SK-MEL-5 (cell line): ENCODE results near the gene ZNF586. TPM values are rescaled to one million over a fixed set of nuclear protein-coding genes. Genes with fewer than 3 reads are reported as not detected.
"Not testable (repeated sequence)": the region's sequence is repeated elsewhere in the genome, so short reads cannot be mapped to it uniquely, and the experiment has no call there.

Experiments used
- DNase-seq: peaks from one replicate; pipeline ENCODE4 v3.0.0-alpha.2; 2016; ENCODE audit warnings: low read depth, low spot score
- in situ Hi-C: cut with HindIII; loops from 2 replicates; pipeline ENCODE4 v1.10.0; 2016; ENCODE audit warnings: low sequenced_read_pairs, high pct_unique_total_duplicates, low pct_unique_long_range_greater_than_20kb
- polyA plus RNA-seq, 2 experiments: library from polyadenylated mRNA; depleted of rRNA; stranded (reverse); fragments of >200 nt; gene quantifications; 2 replicates each; pipeline ENCODE4 v1.2.3, GENCODE V29; 2015
- total RNA-seq: library from RNA; depleted of rRNA; stranded (reverse); fragments of >200 nt; shearing (Covaris generic); gene quantifications from 2 replicates; pipeline ENCODE4 v1.2.3, GENCODE V29; 2014; rRNA removed

The ZNF586 gene
- 9.4 and 10.0 TPM in 2 replicates for total RNA-seq
- polyA plus RNA-seq (2015; cell fraction: cytosol; rRNA removed) = 6.0 and 6.8 TPM in 2 replicates
- polyA plus RNA-seq (2015; cell fraction: nucleus; rRNA removed) = 3.4 and 5.2 TPM in 2 replicates

DNA sequence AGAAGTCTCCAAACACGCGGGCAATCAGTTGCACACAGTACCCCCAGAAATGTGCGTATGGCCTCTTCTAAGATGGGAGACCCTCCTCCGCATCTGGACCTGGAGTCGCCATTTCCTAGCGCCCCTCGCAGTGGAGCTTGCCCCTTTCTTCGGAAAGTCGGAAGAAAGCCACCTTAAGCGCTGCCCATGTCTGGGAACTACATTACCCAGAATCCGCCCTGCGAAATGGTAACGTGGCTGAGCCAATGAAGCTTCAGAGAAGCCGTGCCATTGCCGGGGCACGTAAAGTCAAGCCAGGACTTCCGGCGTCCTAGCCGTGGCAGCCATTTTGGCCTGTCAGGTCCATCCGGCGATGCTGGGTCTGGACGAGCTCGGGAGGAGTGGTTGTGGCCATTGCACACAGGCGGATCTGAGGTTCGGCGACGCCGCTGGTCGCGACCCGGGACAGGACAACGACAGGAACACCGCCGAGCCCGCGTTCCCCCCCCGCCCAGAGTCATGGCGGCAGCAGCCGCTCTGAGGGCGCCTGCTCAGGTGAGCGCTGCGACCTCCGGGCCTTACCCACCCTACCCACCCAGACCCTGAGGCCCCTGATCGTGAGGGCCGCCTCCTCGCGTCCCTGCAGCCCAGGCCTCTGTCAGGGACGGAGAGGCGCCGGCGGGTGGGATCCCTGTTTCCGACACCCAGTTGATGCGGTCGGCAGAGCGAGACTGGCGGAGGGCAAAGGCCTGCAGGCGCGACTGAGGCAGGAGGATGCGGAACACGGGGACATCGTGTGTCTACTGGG is at the start of gene ZNF586:
TSS of gene ZNF586 (plus strand) at position 332 of the 787 bp plus-strand sequence. CDS start at position 499, 167 bp downstream.
- in situ Hi-C loops = no loop called here
- DNase-seq = peak; percentile 92

DNA sequence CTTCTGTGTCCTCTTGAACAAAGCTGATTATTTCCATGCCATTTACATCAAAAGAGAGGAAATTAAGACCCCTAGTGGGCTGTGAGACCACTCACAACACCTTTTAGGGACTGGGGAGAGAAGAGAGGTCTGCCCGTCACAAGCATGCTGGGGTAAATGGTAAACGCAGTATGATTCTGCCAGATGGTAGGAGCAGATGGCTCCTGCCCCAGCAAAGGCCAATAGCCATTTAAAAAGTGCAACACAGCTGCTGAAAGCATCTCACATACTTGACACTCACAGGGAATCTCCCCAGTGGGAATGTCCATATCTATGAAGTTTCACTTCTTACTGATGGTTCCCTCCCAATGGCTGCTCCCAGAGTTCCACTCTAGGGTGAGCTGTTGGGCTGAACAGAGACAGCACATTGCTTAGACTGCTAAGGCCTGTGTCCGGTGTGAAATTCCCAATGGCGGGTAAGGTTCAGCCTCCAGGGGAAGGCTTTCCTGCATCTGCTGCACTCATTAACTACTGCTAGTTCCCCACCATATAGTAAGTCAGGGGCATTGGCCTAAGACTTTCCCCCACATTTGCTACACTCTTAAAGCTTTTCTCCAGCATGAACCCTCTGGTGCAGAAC is 49.5 kb upstream of the ZNF586 start:
- DNase-seq = no peak
- in situ Hi-C loops = no loop called here

DNA sequence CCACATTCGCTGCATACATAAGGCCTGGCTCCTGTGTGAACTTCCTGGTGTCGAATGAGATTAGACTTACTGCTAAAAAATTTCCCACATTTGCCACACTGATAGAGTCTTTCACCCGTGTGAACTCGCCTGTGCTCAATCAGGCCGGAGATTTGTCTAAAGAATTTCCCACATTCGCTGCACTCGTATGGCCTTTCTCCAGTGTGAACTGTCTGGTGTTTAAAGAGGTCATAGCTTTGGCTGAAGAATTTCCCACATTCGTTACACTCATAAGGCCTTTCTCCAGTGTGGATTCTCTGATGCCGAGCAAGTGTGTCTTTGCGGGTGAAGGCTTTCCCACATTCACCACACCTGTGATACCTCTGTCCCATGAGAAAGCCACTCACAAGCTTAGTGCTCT is 48.6 kb upstream of the ZNF586 start:
- DNase-seq = no peak
- in situ Hi-C loops = no loop called here

DNA sequence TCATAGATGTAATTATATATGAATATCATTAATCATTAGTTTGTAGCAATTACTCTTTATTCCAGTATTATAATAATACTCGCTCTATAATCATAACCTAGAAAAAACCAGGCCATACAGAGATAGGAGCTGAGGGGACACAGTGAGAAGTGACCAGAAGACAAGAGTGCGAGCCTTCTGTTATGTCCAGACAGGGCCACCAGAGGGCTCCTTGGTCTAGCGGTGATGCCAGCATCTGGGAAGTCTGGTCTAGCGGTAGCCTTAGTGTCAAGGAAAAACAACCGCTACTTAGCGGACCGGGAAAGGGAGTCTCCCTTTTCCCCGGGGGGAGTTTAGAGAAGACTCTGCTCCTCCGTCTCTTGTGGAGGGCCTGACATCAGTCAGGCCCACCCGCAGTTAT is 31.2 kb upstream of the ZNF586 start:
- peak; percentile 42 for DNase-seq
- in situ Hi-C loops = not testable (repeated sequence)

DNA sequence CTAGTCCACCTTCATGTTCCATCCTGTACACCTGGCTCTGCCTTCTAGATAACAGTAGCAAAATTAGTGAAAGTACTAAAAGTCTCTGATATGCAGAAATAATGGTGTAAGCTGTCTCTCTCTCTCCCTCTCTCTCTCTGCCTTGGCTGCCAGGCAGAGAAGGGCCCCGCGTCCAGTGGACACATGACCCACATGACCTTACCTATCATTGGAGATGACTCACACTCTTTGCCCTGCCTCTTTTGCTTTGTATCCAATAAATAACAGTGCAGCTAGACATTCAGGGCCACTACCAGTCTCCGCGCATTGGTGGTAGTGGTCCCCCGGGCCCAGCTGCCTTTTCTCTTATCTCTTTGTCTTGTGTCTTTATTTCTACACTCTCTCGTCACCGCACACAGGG is 30.7 kb upstream of the ZNF586 start:
- DNase-seq, in situ Hi-C loops: not testable (repeated sequence)

DNA sequence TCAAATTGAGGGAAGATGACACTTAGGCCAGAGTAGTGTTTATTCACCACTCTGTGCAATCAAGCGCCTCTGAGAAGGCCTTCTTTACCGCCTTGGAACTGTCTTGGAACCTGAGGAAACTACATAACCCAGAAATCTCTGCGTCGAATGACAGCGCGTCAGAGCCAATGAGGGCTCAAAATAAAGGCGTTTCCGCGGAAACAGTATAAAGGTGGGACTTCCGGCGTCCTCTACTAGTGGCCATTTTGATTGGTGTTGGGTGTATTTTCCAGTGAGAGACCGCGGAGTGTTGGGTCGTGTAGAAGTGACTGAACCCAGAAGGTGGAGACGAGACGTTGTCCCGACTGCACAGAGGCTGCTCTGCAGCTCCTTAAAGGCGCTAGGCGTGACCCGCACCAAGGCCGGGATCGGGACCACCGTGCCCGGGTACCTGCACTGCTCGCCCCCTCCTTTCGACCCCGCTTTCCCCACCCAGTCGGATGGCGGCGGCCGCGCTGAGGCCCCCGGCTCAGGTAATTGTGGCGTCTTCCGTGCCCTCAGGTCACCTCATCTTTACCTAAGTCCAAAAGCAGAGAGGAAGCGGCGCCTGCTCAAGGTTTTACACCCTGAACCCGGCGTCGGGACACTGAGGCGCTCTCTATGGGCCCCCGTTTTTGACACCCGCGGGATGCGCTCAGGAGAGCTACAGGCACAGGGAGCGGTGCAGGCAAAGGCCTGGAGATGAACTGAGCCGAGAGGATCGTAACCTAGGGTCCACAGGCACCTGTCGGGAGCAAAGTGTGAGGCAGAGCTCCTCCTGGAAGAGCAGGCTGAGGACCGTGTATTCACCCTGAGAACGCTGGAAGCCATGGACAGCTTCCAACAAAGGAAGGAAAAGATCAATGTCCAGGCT is 22.6 kb upstream of the ZNF586 start, which contains the start of gene ZNF776:
TSS of gene ZNF776 (plus strand) at position 236 of the 892 bp plus-strand sequence. CDS start at position 480, 244 bp downstream.
- in situ Hi-C loops = no loop called here
- peak; percentile 93 for DNase-seq

DNA sequence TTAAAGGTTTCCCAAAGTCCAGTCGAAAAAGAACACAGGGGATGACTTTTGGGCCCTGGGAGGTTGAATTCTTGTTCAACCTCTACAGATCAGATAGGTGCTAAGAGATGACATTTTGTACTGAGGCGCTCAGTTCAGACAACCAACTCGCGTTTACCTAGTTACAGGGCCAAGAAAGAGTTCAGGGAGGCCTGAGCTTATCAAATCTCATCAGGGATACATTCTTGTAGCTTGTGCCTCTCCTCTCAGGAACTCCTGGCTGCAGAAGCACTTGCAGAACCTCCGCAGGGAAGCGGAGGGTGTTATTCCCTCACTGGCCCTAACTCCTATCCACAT is 22.0 kb upstream of the ZNF586 start:
- in situ Hi-C loops = no loop called here
- DNase-seq = no peak

DNA sequence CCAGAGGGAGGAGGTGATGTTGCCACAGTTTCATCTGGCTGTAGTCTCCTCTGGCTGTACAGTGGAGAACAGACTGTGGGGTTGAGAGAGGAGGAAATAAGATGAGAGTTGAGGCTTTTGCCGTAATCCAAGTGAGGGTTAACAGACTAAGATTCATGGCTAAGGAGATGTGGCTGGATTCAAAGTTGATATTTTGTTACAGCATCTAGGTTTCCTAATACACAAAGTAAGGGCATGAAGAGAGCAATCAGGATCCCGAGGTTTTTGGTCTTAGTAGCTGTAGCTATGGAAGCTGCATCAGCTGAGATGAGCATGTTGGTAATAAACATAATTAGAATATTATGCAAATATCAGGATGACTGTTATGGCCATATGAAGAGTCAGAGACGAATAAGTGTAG is 21.4 kb upstream of the ZNF586 start:
- in situ Hi-C loops = no loop called here
- no peak for DNase-seq

DNA sequence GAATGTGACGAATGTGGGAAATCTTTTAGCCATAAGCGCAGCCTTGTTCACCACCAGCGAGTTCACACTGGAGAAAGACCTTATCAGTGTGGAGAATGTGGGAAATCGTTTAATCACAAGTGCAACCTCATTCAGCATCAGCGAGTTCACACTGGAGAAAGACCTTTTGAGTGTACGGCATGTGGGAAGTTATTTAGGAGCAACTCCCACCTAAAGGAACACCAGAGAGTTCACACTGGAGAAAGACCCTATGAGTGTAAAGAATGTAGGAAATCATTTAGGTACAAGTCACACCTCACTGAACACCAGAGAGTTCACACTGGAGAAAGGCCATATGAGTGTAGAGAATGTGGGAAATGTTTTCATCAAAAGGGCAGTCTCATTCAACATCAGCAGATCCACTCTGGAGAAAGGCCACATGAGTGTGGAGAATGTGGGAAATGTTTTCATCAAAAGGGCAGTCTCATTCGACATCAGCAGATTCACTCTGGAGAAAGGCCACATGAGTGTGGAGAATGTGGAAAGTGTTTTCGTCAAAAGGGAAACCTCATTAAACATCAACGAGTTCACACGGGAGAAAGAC is 15.3 kb upstream of the ZNF586 start:
- no peak for DNase-seq
- in situ Hi-C loops = no loop called here

DNA sequence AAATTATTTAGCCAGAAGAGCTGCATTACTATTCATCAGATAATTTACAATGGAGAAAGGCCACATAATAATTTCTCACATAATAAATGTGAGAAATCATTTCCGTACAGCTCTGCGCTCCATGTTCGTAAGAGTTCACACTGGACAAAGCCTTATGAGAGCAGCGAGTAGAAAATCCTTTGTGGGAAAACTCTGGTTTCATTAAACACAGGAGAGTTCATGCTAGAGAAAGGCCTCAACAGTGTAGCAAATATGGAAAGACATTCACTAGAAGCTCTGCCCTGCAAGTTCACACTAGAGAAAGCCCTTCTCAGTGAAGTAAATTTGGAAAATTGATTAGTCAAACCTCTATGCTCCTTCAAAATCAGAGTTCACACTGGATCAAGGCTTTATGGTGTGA is 14.4 kb upstream of the ZNF586 start:
- DNase-seq = no peak
- in situ Hi-C loops = no loop called here

DNA sequence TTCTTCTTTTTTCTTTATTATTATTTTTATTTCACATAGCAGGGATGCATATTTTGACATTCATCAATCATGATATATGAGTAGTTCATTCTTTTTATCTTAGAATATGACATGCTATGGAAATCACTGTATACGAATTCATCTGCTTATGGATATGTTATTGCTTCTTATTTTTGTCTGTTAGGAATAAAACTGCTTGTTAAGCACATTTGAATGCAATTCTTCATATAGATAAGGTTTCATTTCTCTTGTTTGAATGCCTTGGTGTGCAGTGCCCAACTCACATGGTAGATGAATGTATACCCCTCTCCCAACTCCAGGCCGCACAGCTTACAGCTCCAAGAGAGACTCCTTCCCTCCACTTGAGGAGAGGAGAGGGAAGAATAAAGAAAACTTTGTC is 11.5 kb upstream of the ZNF586 start:
- in situ Hi-C loops = no loop called here
- DNase-seq = no peak

DNA sequence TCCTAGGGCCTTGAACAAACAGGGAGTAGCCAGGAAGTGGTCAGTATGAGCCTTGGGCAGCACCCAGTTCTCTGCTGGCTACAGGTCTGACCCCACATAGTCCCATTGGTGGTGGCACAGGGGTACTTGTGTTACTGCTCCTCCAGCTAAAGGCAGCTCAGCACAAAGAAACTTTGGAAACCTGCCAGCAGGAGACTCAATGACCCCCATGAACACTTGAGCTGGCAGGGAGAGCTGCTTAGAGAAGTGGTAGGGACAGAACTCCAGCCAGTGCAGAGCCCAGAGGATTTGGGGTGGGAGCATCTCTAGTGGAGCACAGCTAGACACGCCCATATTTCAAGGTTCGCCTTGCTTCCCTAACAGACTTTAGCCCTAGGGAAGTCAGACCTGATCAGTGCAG is 10.4 kb upstream of the ZNF586 start:
- no peak for DNase-seq
- in situ Hi-C loops = no loop called here

DNA sequence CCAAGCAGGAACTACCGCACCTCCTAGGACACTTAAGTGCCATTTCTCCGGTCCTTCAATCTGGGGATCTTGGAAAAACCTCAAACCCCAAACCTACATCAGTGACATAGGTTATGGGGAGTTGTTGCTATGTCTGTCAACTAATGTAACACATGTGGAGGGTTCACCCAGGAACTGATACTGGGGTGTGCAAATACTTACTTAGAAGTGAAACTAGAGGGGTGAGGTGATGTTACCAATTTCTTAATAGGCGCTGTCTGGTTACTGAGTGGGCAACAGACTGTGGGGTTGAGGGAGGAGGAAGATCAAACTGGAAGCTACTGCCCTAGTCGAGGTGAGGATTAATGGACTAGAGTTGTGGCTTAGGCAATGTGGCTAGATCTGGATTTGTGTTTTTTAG is 1.9 kb downstream of the ZNF586 start:
- DNase-seq = no peak
- in situ Hi-C loops = no loop called here

DNA sequence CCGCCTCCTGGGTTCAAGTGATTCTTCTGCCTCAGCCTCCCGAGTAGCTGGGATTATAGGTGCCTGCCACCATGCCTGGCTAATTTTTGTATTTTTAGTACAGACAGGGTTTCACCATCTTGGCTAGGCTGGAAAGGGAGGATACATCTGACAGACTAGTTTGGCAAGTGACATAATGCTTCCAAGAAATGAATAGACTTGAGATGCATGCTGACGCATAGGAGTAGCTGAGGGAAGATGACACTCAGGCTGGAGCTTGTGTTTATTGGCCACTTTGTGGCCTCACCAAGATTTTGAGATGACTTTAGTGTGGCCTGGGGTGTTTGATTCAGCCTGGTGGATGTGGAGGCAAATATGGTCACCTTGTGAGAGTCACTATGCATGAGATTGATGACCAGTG is 4.0 kb downstream of the ZNF586 start:
- in situ Hi-C loops = no loop called here
- DNase-seq = no peak

DNA sequence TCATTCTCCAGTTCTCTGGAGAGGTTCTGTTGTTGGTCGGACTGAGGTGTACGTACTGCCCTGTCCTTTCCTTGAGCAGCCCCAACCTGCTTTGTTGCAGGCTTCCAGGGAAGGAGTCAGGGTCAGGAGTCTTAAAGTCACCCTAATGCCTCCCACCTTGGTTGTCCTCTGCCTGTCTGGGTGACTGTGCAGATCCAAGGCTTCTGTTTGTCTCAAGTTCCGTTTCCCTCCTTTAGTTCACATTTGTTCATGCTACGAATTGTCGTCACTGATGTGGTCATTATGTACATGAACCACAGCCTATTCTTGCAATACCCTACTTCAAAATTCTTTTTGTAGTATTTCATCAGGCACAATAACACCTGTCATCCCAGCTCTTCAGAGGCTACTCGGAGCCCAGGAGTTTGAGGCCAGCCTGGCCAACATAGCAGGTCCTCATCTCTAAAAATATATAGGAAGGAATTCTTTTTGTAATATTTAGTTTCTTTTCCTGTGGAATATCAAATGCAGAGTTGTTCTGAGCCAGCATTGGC is 7.4 kb downstream of the ZNF586 start:
- in situ Hi-C loops = no loop called here
- DNase-seq = no peak

DNA sequence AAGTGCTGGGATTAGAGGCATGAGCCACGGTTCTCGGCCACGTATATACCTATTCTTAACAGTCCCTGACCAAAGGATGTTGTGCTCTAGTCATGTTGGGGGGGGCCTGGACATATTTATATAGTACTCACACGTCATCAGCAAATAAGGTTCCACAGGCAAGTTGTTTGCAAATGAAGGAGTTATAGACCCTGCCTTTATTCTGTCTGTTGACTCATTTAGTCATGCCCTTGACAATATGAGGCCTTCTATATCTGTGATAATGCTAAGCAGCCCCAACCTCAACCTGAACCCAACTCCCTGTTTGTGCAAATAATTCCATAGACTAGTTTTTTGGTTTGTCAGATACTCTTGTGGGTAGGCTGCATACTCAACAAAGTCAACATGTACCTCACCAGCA is 8.9 kb downstream of the ZNF586 start:
- in situ Hi-C loops = no loop called here

DNA sequence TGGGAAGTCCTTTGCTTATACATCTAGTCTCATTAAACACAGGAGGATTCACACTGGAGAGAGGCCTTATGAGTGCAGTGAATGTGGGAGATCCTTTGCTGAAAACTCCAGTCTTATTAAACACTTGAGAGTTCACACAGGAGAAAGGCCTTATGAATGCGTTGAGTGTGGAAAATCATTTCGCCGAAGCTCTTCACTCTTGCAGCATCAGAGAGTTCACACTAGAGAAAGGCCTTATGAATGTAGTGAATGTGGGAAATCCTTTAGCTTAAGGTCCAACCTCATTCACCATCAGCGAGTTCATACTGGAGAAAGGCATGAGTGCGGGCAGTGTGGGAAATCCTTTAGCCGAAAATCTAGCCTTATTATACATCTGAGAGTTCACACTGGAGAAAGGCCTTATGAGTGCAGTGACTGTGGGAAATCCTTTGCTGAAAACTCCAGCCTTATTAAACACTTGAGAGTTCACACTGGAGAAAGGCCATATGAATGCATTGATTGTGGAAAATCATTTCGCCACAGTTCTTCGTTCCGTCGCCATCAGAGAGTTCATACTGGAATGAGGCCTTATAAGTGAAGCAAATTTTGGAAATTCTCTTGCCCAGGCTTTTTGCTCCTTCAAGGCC is 9.9 kb downstream of the ZNF586 start:
- in situ Hi-C loops = no loop called here
- DNase-seq = no peak

More for the DNA sequence above, 8.9 kb downstream of the ZNF586 start:
- no peak for DNase-seq
